GM23248 (cell line): Measurements from ENCODE around the gene SMIM10L2A. TPM values are rescaled to one million over a fixed set of nuclear protein-coding genes. Genes with fewer than 3 reads are reported as not detected.

ENCODE experiments used
- DNase-seq: peaks from one replicate; pipeline ENCODE4 v3.0.0-alpha.2; 2015
- H2AFZ ChIP-seq: fragments of 200-600 bp; sonication (generic); 2 replicates; pipeline ENCODE4 v1.6.1; 2016; ENCODE audit warnings: antibody characterized with exemption
- H3F3A ChIP-seq: fragments of 200-600 bp; sonication (generic); 2 replicates; pipeline ENCODE4 v1.6.1; 2016; ENCODE audit warnings: mild to moderate bottlenecking, antibody characterized with exemption, mixed run types; ENCODE audit not compliant: insufficient read depth
- H3K27ac ChIP-seq: fragments of 200-600 bp; sonication (generic); 2 replicates; pipeline ENCODE4 v1.5.1; 2016; ENCODE audit warnings: mild to moderate bottlenecking
- H3K27me3 ChIP-seq: fragments of 200-600 bp; sonication (generic); replicated peaks from 2 replicates; pipeline ENCODE4 v1.6.1; 2016; ENCODE audit warnings: mild to moderate bottlenecking; ENCODE audit not compliant: insufficient read depth
- H3K36me3 ChIP-seq: fragments of 200-600 bp; sonication (generic); 2 replicates; pipeline ENCODE4 v1.6.1; 2016; ENCODE audit warnings: low read depth, mild to moderate bottlenecking
- H3K4me1 ChIP-seq: fragments of 200-600 bp; sonication (generic); 2 replicates; pipeline ENCODE4 v1.6.1; 2016; ENCODE audit warnings: mild to moderate bottlenecking; ENCODE audit not compliant: insufficient read depth
- H3K4me2 ChIP-seq: fragments of 200-600 bp; sonication (generic); one replicate; pipeline ENCODE4 v1.6.1; 2016; ENCODE audit warnings: mild to moderate bottlenecking; ENCODE audit not compliant: unreplicated experiment
- H3K4me3 ChIP-seq: fragments of 200-600 bp; sonication (generic); 2 replicates; pipeline ENCODE4 v1.5.1; 2016; ENCODE audit warnings: mild to moderate bottlenecking
- H3K79me2 ChIP-seq: fragments of 200-600 bp; sonication (generic); 2 replicates; pipeline ENCODE4 v1.6.1; 2016; ENCODE audit warnings: mild to moderate bottlenecking; ENCODE audit not compliant: insufficient read depth
- H3K9ac ChIP-seq: fragments of 200-600 bp; sonication (generic); 2 replicates; pipeline ENCODE4 v1.6.1; 2016; ENCODE audit warnings: mild to moderate bottlenecking
- H3K9me2 ChIP-seq: fragments of 200-600 bp; sonication (generic); 2 replicates; pipeline ENCODE4 v1.6.1; 2016; ENCODE audit warnings: mixed run types, mild to moderate bottlenecking, moderate library complexity; ENCODE audit not compliant: insufficient read depth
- H3K9me3 ChIP-seq: fragments of 200-600 bp; sonication (generic); one replicate; pipeline ENCODE4 v1.6.1; 2017; ENCODE audit warnings: low read depth
- H4K20me1 ChIP-seq: fragments of 200-600 bp; sonication (generic); 2 replicates; pipeline ENCODE4 v1.6.0; 2016; ENCODE audit not compliant: insufficient read depth
- EZH2 ChIP-seq: fragments of 200-600 bp; sonication (generic); IDR thresholded peaks from 2 replicates; pipeline ENCODE4 v1.6.1; 2018; ENCODE audit warnings: antibody characterized with exemption, mild to moderate bottlenecking; ENCODE audit not compliant: insufficient read depth, poor library complexity, severe bottlenecking
- EZH2phosphoT487 ChIP-seq: fragments of 200-600 bp; sonication (generic); IDR thresholded peaks from 2 replicates; pipeline ENCODE4 v1.6.1; 2018; ENCODE audit warnings: antibody characterized with exemption, moderate library complexity, mild to moderate bottlenecking, low read depth; ENCODE audit not compliant: insufficient read depth
- WGBS, 2 experiments: methylation state at CpG; one replicate each; pipeline ENCODE4 v1.1.6; 2015 to 2017; ENCODE audit warnings: low lambda C conversion rate in 2 of 2, low coverage in 1 of 2; ENCODE audit errors: missing lambda C conversion rate in 2 of 2; 5-methylcytosine and 5-hydroxymethylcytosine counted together
- in situ Hi-C: fragments of 300-500 bp; cut with MboI; formaldehyde crosslinking; loops from 2 replicates; pipeline ENCODE4 v1.15.0; 2020
- polyA plus RNA-seq: library from polyadenylated mRNA; unstranded; fragments of >200 nt; fragmentation: Nextera tagmentation; extraction: Ambion mirVana; gene quantifications from 2 replicates; pipeline ENCODE4 v1.2.1, GENCODE V29; 2016
- total RNA-seq: library from RNA; depleted of rRNA; stranded (reverse); fragments of >200 nt; shearing (Covaris generic); gene quantifications from 2 replicates; pipeline ENCODE4 v1.2.3, GENCODE V29; 2014

The SMIM10L2A gene
- total and polyA plus RNA-seq, 2 experiments from 2014 or later = not detected

- TF ChIP-seq EZH2phosphoT487 (no peak), EZH2 (no peak)
- no peak for DNase-seq
- H3K9me2 ChIP-seq = no peaks in the 10 kb centered on the region
- H3K9ac ChIP-seq = no peak overlapping the region
- 35 to 43% methylated on average over 8 to 18 of the region's 28 CpGs for WGBS, 2 experiments
- no peaks in the 10 kb centered on the region for H3K4me1 ChIP-seq
- no peak overlapping the region for H3K4me2 ChIP-seq
- H3K9me3 ChIP-seq = no peaks in the 10 kb centered on the region
- in situ Hi-C loops = no loop called here
- H3K27me3 ChIP-seq = no peaks in the 10 kb centered on the region
- H4K20me1 ChIP-seq = no peaks in the 10 kb centered on the region
- no peak overlapping the region for H2AFZ ChIP-seq
- H3F3A ChIP-seq = no peaks in the 10 kb centered on the region
- no peak overlapping the region for H3K4me3 ChIP-seq
- H3K36me3 ChIP-seq = no peaks in the 10 kb centered on the region
- H3K27ac ChIP-seq = no peak overlapping the region
- no peaks in the 10 kb centered on the region for H3K79me2 ChIP-seq
These were observed 16.4 kb downstream of the SMIM10L2A start for GRCh38 chrX:135437867-135438733.

GRCh38 chrX:135438734-135439043 is 16.9 kb downstream of the SMIM10L2A start:
- TF ChIP-seq EZH2 (no peak), EZH2phosphoT487 (no peak)
- Histone ChIP-seq H2AFZ (no peak overlapping the region), H3K9me3 (no peaks in the 10 kb centered on the region), H3K9me2 (no peaks in the 10 kb centered on the region), H3K4me3 (no peak overlapping the region), H3K79me2 (no peaks in the 10 kb centered on the region), H3F3A (no peaks in the 10 kb centered on the region), H3K9ac (no peak overlapping the region), H3K4me1 (no peaks in the 10 kb centered on the region), H3K4me2 (no peak overlapping the region), H3K36me3 (no peaks in the 10 kb centered on the region), H3K27me3 (no peaks in the 10 kb centered on the region), H4K20me1 (no peaks in the 10 kb centered on the region), H3K27ac (no peak overlapping the region)
- DNase-seq = no peak
- 62 to 87% methylated on average over 3 to 6 of the region's 7 CpGs for WGBS, 2 experiments
- in situ Hi-C loops = no loop called here

DNA sequence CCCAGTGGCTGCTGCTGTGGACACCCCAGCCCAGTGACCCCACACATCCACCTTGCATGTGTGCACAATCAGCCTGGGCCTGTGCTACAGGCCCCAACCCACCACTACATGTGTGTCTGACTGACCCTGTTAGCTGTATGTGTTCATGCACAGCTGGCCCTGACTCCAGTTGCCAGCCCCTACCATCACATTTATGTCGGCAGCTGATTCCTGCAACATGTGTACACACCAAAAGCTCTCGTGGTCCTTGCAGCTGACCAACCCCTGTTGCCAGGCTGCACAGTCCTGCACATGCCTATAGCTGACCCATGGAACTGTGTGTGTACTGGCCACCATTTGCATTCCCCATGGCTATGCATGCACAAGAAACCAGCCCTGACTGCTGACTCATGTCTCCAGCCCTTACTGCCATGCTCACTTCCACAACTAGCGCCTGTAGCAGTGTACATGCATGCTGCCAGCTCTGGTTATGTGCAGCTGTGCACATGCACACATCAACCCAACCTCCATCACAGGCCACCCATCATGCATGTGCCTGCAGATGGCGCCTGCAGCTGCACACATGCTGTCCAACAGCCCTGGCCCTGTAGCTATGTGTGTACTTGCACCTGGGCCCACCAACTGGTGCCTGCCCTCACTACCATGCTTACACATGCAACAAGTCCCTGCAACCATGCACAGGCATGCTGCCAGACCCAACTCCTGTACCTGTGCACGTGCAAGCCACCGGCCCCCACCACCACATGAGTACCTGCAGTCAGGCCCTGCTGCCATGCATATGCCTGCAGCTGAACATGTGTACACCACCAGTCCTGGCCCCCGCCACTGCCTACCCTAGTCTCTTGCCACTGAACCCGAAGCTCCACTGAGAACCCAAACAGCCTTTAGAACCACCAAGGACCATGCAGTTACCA is 28.1 kb downstream of the SMIM10L2A start:
- Histone ChIP-seq H4K20me1 (no peaks in the 10 kb centered on the region), H3K27me3 (no peaks in the 10 kb centered on the region), H2AFZ (no peak overlapping the region), H3K4me2 (no peak overlapping the region), H3K4me3 (no peak overlapping the region), H3K36me3 (no peaks in the 10 kb centered on the region), H3F3A (no peaks in the 10 kb centered on the region), H3K9me2 (no peaks in the 10 kb centered on the region), H3K27ac (no peak overlapping the region), H3K79me2 (no peaks in the 10 kb centered on the region), H3K4me1 (no peaks in the 10 kb centered on the region), H3K9ac (no peak overlapping the region), H3K9me3 (no peaks in the 10 kb centered on the region)
- no peak for DNase-seq
- in situ Hi-C loops = no loop called here
- TF ChIP-seq EZH2 = no peak
- TF ChIP-seq EZH2phosphoT487 = no peak
- WGBS, 2 experiments = 16 to 25% methylated on average over 5 to 7 of the region's 8 CpGs

GRCh38 chrX:135453381-135453780 is 31.6 kb downstream of the SMIM10L2A start:
- Histone ChIP-seq H2AFZ (no peak overlapping the region), H3K9me2 (no peaks in the 10 kb centered on the region), H3K27me3 (no peaks in the 10 kb centered on the region), H3K4me1 (no peaks in the 10 kb centered on the region), H3K4me2 (no peak overlapping the region), H3K27ac (no peak overlapping the region), H3K36me3 (no peaks in the 10 kb centered on the region), H3K9ac (no peak overlapping the region), H3F3A (no peaks in the 10 kb centered on the region), H3K9me3 (no peaks in the 10 kb centered on the region), H3K79me2 (no peaks in the 10 kb centered on the region), H4K20me1 (no peaks in the 10 kb centered on the region), H3K4me3 (no peak overlapping the region)
- TF ChIP-seq EZH2 (no peak), EZH2phosphoT487 (no peak)
- 17 to 31% methylated on average over 2 to 3 of the region's 3 CpGs for WGBS, 2 experiments
- in situ Hi-C loops = no loop called here
- DNase-seq = no peak
